A549 (cell line): ENCODE data around the gene L3HYPDH. TPM values are rescaled to one million over a fixed set of nuclear protein-coding genes. Genes with fewer than 3 reads are reported as not detected.
A peak's percentile ranks its signal among the peaks of the same experiment; 100 is the strongest.

ENCODE experiments used
- ATAC-seq, 2 experiments: fragments of 200-7000 bp in 1 of 2; fragments of >200 bp in 1 of 2; cut with Nextera tagmentation in 1 of 2; cut with Tn5 transposase in 1 of 2; 3 replicates each; pipeline versions ENCODE4 v1.8.0 to v1.9.1; 2018 to 2020; ENCODE audit warnings: mild to moderate bottlenecking in 1 of 2, moderate library complexity in 1 of 2
- CTCF ChIA-PET: fragments of 300-600 bp; sonication (Branson Sonifier 250); formaldehyde crosslinking; extraction: SDS; loops from one replicate; lab custom pipeline; 2021; ENCODE audit warnings: antibody characterized with exemption, inconsistent platforms; lab: Yijun Ruan, JAX
- POLR2A ChIA-PET: fragments of 350-600 bp; formaldehyde crosslinking; extraction: SDS; loops from one replicate; lab custom pipeline; 2021; ENCODE audit warnings: antibody characterized with exemption, inconsistent platforms; lab: Yijun Ruan, JAX
- DNase-seq, 2 experiments: peaks; one replicate each; pipeline versions ENCODE4 v3.0.0 to v3.0.0-alpha.2; 2011 to 2016; ENCODE audit warnings: low read depth in 1 of 2, low spot score in 1 of 2
- FAIRE-seq: peaks from 2 replicates; lab custom pipeline; 2011; peaks lifted over from hg19 to GRCh38; lab: Jason Lieb, UNC
- H3K27ac ChIP-seq, 2 experiments: fragments of >200 bp; sonication (Bioruptor Twin); formaldehyde crosslinking; 3 replicates each; pipeline ENCODE4 v1.5.1; 2016 to 2017
- H3K4me1 ChIP-seq: fragments of >200 bp; sonication (Bioruptor Twin); formaldehyde crosslinking; 3 replicates; pipeline ENCODE4 v1.6.1; 2016
- H3K4me2 ChIP-seq: fragments of >200 bp; sonication (Bioruptor Twin); formaldehyde crosslinking; 3 replicates; pipeline ENCODE4 v1.6.1; 2016
- H3K4me3 ChIP-seq: fragments of >200 bp; sonication (Bioruptor Twin); formaldehyde crosslinking; 3 replicates; pipeline ENCODE4 v1.5.1; 2016
- H3K9me3 ChIP-seq: fragments of >200 bp; sonication (Bioruptor Twin); formaldehyde crosslinking; 3 replicates; pipeline ENCODE4 v1.6.1; 2016
- BCL3 ChIP-seq: fragments of >200 bp; sonication (Bioruptor Twin); formaldehyde crosslinking; IDR thresholded peaks from 3 replicates; pipeline ENCODE4 v1.6.1; 2016
- CTCF ChIP-seq: fragments of >200 bp; sonication (Bioruptor Twin); formaldehyde crosslinking; IDR thresholded peaks from 3 replicates; pipeline ENCODE4 v1.5.1; 2016
- E2F6 ChIP-seq: IDR thresholded peaks from 2 replicates; pipeline ENCODE4 v1.6.1; 2012; ENCODE audit warnings: low read depth, borderline replicate concordance
- ELK1 ChIP-seq: fragments of 150-350 bp; IDR thresholded peaks from 2 replicates; pipeline ENCODE4 v1.6.1; 2014; ENCODE audit warnings: low read depth, mild to moderate bottlenecking, low read length
- FOSL2 ChIP-seq, 2 experiments: fragments of 450-650 bp in 1 of 2; fragments of >200 bp in 1 of 2; sonication (Bioruptor Twin) in 1 of 2; formaldehyde crosslinking; IDR thresholded peaks; 2 replicates each; pipeline versions ENCODE4 v1.5.0 to v1.6.1; 2016 to 2020; ENCODE audit warnings: mild to moderate bottlenecking in 1 of 2, moderate library complexity in 1 of 2
- GATA3 ChIP-seq: IDR thresholded peaks from 2 replicates; pipeline ENCODE4 v1.6.1; 2012; ENCODE audit warnings: borderline replicate concordance
- HMGXB4 ChIP-seq: fragments of 250-450 bp; sonication (Bioruptor Pico); IDR thresholded peaks from 2 replicates; pipeline ENCODE4 v1.5.0; 2021; ENCODE audit warnings: mild to moderate bottlenecking, moderate library complexity, borderline replicate concordance
- HOXB5 ChIP-seq: fragments of 250-450 bp; sonication (Bioruptor Pico); IDR thresholded peaks from 2 replicates; pipeline ENCODE4 v1.5.0; 2020; ENCODE audit warnings: mild to moderate bottlenecking, moderate library complexity
- MAFK ChIP-seq: fragments of 450-650 bp; IDR thresholded peaks from 2 replicates; pipeline ENCODE4 v1.6.1; 2014; ENCODE audit not compliant: partially characterized antibody
- MAX ChIP-seq: IDR thresholded peaks from 2 replicates; pipeline ENCODE4 v1.6.1; 2012
- MAZ ChIP-seq: fragments of 150-350 bp; IDR thresholded peaks from 2 replicates; pipeline ENCODE4 v1.6.1; 2014; ENCODE audit warnings: antibody characterized with exemption, low read depth, low read length, borderline replicate concordance
- MYC ChIP-seq: IDR thresholded peaks from 2 replicates; pipeline ENCODE4 v1.6.1; 2012; ENCODE audit warnings: mild to moderate bottlenecking, inconsistent platforms, low read length, improper control_type of control experiment, borderline replicate concordance
- NPAS2 ChIP-seq: fragments of 250-450 bp; sonication (Bioruptor Pico); IDR thresholded peaks from 2 replicates; pipeline ENCODE4 v1.8.0; 2022; ENCODE audit warnings: mild to moderate bottlenecking, moderate library complexity, borderline replicate concordance
- PHF8 ChIP-seq: fragments of 200-600 bp; sonication (generic); IDR thresholded peaks from 2 replicates; pipeline ENCODE4 v1.6.1; 2016; ENCODE audit warnings: low read depth, mild to moderate bottlenecking, antibody characterized with exemption, moderate library complexity, borderline replicate concordance
- POLR2A ChIP-seq: IDR thresholded peaks from 2 replicates; pipeline ENCODE4 v1.6.1; 2012; ENCODE audit warnings: mild to moderate bottlenecking, low read length
- POLR2AphosphoS2 ChIP-seq: conservative IDR thresholded peaks from 2 replicates; pipeline ENCODE4 v1.6.1; 2012; ENCODE audit warnings: low read length, improper control_type of control experiment, inconsistent platforms
- RARB ChIP-seq: fragments of 250-450 bp; sonication (Bioruptor Pico); IDR thresholded peaks from 2 replicates; pipeline ENCODE4 v1.8.0; 2021; ENCODE audit warnings: mild to moderate bottlenecking, moderate library complexity
- REST ChIP-seq: fragments of 200-600 bp; sonication (generic); IDR thresholded peaks from 2 replicates; pipeline ENCODE4 v1.6.1; 2016; ENCODE audit warnings: antibody characterized with exemption, mild to moderate bottlenecking, moderate library complexity
- RFX5 ChIP-seq: fragments of 450-650 bp; IDR thresholded peaks from 2 replicates; pipeline ENCODE4 v1.7.1; 2014; ENCODE audit warnings: antibody characterized with exemption, mild to moderate bottlenecking, moderate library complexity
- SMC3 ChIP-seq: fragments of >200 bp; sonication (Bioruptor Twin); formaldehyde crosslinking; IDR thresholded peaks from 3 replicates; pipeline ENCODE4 v1.6.1; 2018; ENCODE audit warnings: inconsistent platforms
- SREBF2 ChIP-seq: fragments of 450-650 bp; IDR thresholded peaks from 2 replicates; pipeline ENCODE4 v1.6.1; 2014; ENCODE audit warnings: mild to moderate bottlenecking, moderate library complexity
- TFCP2L1 ChIP-seq: fragments of 250-450 bp; sonication (Bioruptor Pico); IDR thresholded peaks from 2 replicates; pipeline ENCODE4 v1.5.0; 2021; ENCODE audit warnings: mild to moderate bottlenecking
- ZNF302 ChIP-seq: fragments of 250-450 bp; sonication (Bioruptor Pico); IDR thresholded peaks from 2 replicates; pipeline ENCODE4 v1.9.0; 2021; ENCODE audit warnings: inconsistent platforms, mild to moderate bottlenecking, moderate library complexity
- ZSCAN20 ChIP-seq: fragments of 250-450 bp; sonication (Bioruptor Pico); IDR thresholded peaks from 2 replicates; pipeline ENCODE4 v1.8.0; 2022; ENCODE audit warnings: mild to moderate bottlenecking, moderate library complexity
- WGBS: methylation state at CpG from one replicate; pipeline ENCODE4 v1.1.6; 2017; ENCODE audit errors: missing lambda C conversion rate; 5-methylcytosine and 5-hydroxymethylcytosine counted together
- polyA minus RNA-seq: library from RNA; depleted of rRNA, polyadenylated mRNA; stranded (reverse); fragments of >200 nt; gene quantifications from 2 replicates; pipeline ENCODE4 v1.2.3, GENCODE V29; 2011; rRNA and poly(A)+ RNA removed
- polyA plus RNA-seq, 4 experiments: library from polyadenylated mRNA; depleted of rRNA in 3 of 4; stranded (reverse); fragments of >200 nt; fragmentation: RNase III in 1 of 4; extraction: RNeasy Plus Mini Kit Qiagen cat#74134 plus additional on column Dnase treatment in 1 of 4; gene quantifications; 2 replicates in 3 of 4; 3 replicates in 1 of 4; pipeline ENCODE4 v1.2.3, GENCODE V29; 2011 to 2017

L3HYPDH gene
- 67.9 and 100.0 TPM in 2 replicates for polyA plus RNA-seq (2011; rRNA removed)
- polyA plus RNA-seq (2012; cell fraction: cytosol; rRNA removed), result 50.6 and 65.1 TPM in 2 replicates
- polyA plus RNA-seq (2012; cell fraction: nucleus; rRNA removed), result 80.6 and 109 TPM in 2 replicates
- 47.5 to 56.8 TPM (median 53.8 TPM) in 3 replicates for polyA plus RNA-seq (2017; fragmentation: RNase III; extraction: RNeasy Plus Mini Kit Qiagen cat#74134 plus additional on column Dnase treatment)
- 60.6 and 63.6 TPM in 2 replicates for polyA minus RNA-seq

GRCh38 chr14:59483819-59484638 is at the start of gene L3HYPDH, which contains the start of gene JKAMP:
Gene L3HYPDH (minus strand): TSS chr14:59484408. CDS start chr14:59484316, 92 bp downstream.
Gene JKAMP (plus strand): TSS chr14:59484517. CDS start chr14:59484590, 73 bp downstream.
- ATAC-seq (peak; percentile 83 to 89), FAIRE-seq (no peak), DNase-seq (peak; percentile 83 to 96)
- Histone ChIP-seq H3K27ac (peak within 1 kb of the TSS; percentile 98), H3K4me2 (peak within 1 kb of the TSS; percentile 78), H3K4me3 (peak within 1 kb of the TSS; percentile 82), H3K4me1 (peaks cover 39% of the 10 kb centered on the region), H3K9me3 (no peaks in the 10 kb centered on the region)
- ChIA-PET CTCF (interaction anchor here (0.5 to 3.0 kb wide), 17 partner anchors 8 to 339 kb away, joined by 3 to 19 read pairs (median 4); partner anchors contain the start of gene CCDC175), POLR2A (interaction anchor here (0.5 to 2.5 kb wide), 23 partner anchors 9 to 765 kb away, joined by 3 to 13 read pairs (median 4); partner anchors contain the start of genes CCDC175, DAAM1, PCNX4 and PPM1A)
- WGBS, result 2% methylated on average over 11 of the region's 92 CpGs
- peak; percentile 94 for TF ChIP-seq BCL3
- TF ChIP-seq RARB (CRISPR knock-in tag), result 0 out of 2 replicates have a peak, but pooled peaks have one; percentile 34
- TF ChIP-seq MYC, result peak; percentile 98
- TF ChIP-seq POLR2A, result peak; percentile 84
- TF ChIP-seq ZNF302 (CRISPR knock-in tag), result no peak
- TF ChIP-seq SMC3, result peak; percentile 25; the same call in 1 of the 3 replicates
- TF ChIP-seq SREBF2, result no peak
- TF ChIP-seq HMGXB4 (CRISPR knock-in tag), result 0 out of 2 replicates have a peak, but pooled peaks have one; percentile 53
- TF ChIP-seq MAZ, result no peak
- peak; percentile 99 for TF ChIP-seq MAX
- peak; percentile 81 for TF ChIP-seq NPAS2 (CRISPR knock-in tag)
- TF ChIP-seq FOSL2 (IDR thresholded peaks at IDR 0.05), result no peak
- TF ChIP-seq FOSL2 (CRISPR knock-in tag; IDR thresholded peaks at IDR 0.05), result peak; percentile 13; the same call in 1 of the 2 replicates
- TF ChIP-seq POLR2AphosphoS2, result no peak
- TF ChIP-seq PHF8, result peak; percentile 63
- peak; percentile 72; the same call in 1 of the 2 replicates for TF ChIP-seq HOXB5 (CRISPR knock-in tag)
- no peak for TF ChIP-seq RFX5
- TF ChIP-seq E2F6, result peak; percentile 92
- peak; percentile 91 for TF ChIP-seq MAFK
- no peak for TF ChIP-seq ELK1
- TF ChIP-seq REST, result peak; percentile 56; the same call in 1 of the 2 replicates
- TF ChIP-seq TFCP2L1 (CRISPR knock-in tag), result peak; percentile 79; the same call in 1 of the 2 replicates
- peak; percentile 39 for TF ChIP-seq GATA3
- no peak for TF ChIP-seq ZSCAN20 (CRISPR knock-in tag)
- peak; percentile 65 for TF ChIP-seq CTCF
